Glomerular endothelial cell (primary cell): ENCODE data around the gene POC1B. TPM values are rescaled to one million over a fixed set of nuclear protein-coding genes. Genes with fewer than 3 reads are reported as not detected.

ENCODE experiments used
- DNase-seq: peaks from one replicate; pipeline ENCODE4 v3.0.0-alpha.2; 2011; ENCODE audit warnings: low read depth, low spot score; ENCODE audit errors: extremely low read depth
- total RNA-seq: library from RNA; depleted of rRNA; stranded (reverse); fragments of >200 nt; gene quantifications from 2 replicates; pipeline ENCODE4 v1.2.3, GENCODE V29; 2015

Gene POC1B
- total RNA-seq, result 21.5 and 21.8 TPM in 2 replicates

- peak; percentile 39 for DNase-seq
These were observed at the start of gene POC1B for GRCh38 chr12:89525824-89526770. Gene POC1B (minus strand): TSS chr12:89526047. CDS start chr12:89525895, 152 bp downstream.

- no peak for DNase-seq
These were observed 49.5 kb upstream of the POC1B start for GRCh38 chr12:89575374-89575773.

- peak; percentile 25 for DNase-seq
These were observed 48.9 kb upstream of the POC1B start for GRCh38 chr12:89574736-89575208.

- no peak for DNase-seq
These were observed 47.4 kb upstream of the POC1B start for GRCh38 chr12:89573051-89573810.

- no peak for DNase-seq
These were observed 45.8 kb upstream of the POC1B start for GRCh38 chr12:89571491-89572195.

- no peak for DNase-seq
These were observed 42.6 kb upstream of the POC1B start for GRCh38 chr12:89568484-89568883.

- no peak for DNase-seq
These were observed 41.9 kb upstream of the POC1B start for GRCh38 chr12:89567691-89568239.

- no peak for DNase-seq
These were observed 40.8 kb upstream of the POC1B start for GRCh38 chr12:89566615-89567014.

- DNase-seq, result no peak
These were observed 39.2 kb upstream of the POC1B start for GRCh38 chr12:89565002-89565401.

GRCh38 chr12:89559753-89560152 lies 33.9 kb upstream of the POC1B start:
- no peak for DNase-seq

- no peak for DNase-seq
These were observed 31.1 kb upstream of the POC1B start for GRCh38 chr12:89556976-89557375.

GRCh38 chr12:89552376-89552775 lies 26.5 kb upstream of the POC1B start:
- DNase-seq, result no peak

GRCh38 chr12:89551747-89552146 lies 25.9 kb upstream of the POC1B start:
- DNase-seq, result no peak

- DNase-seq, result no peak
These were observed 21.3 kb upstream of the POC1B start for GRCh38 chr12:89547101-89547500.

GRCh38 chr12:89546151-89546550 lies 20.3 kb upstream of the POC1B start:
- no peak for DNase-seq

- DNase-seq, result no peak
These were observed 18.9 kb upstream of the POC1B start for GRCh38 chr12:89544681-89545184.

GRCh38 chr12:89544022-89544421 lies 18.2 kb upstream of the POC1B start:
- DNase-seq, result no peak

GRCh38 chr12:89542912-89543592 lies 17.2 kb upstream of the POC1B start:
- DNase-seq, result peak; percentile 78

- no peak for DNase-seq
These were observed 16.4 kb upstream of the POC1B start for GRCh38 chr12:89542236-89542635.

- DNase-seq, result no peak
These were observed 14.7 kb upstream of the POC1B start for GRCh38 chr12:89540586-89540985.
